ENCODE data around the gene KLF11.

GRCh38 chr2:10002681-10003080 is 40.7 kb upstream of the KLF11 start:
- no peak for TF ChIP-seq POLR2A (IDR thresholded peaks at IDR 0.05)
- no peak for TF ChIP-seq CTCF (IDR thresholded peaks at IDR 0.05 in 8 of 11, conservative IDR thresholded peaks at IDR 0.05 in 3 of 11)
